Activated B cell treated with CpG ODN at 0.5 μM for 24 hours (primary cell): ENCODE data around the gene MEMO1. TPM values are rescaled to one million over a fixed set of nuclear protein-coding genes. Genes with fewer than 3 reads are reported as not detected.
"Not testable (repeated sequence)": the region's sequence is repeated elsewhere in the genome, so short reads cannot be mapped to it uniquely, and the experiment has no call there.

Experiments used
- ATAC-seq: fragments of 200-7000 bp; cut with Tn5 transposase; one replicate; pipeline ENCODE4 v1.10.0; 2021; ENCODE audit warnings: low read depth, mild to moderate bottlenecking, moderate library complexity
- CTCF ChIA-PET: fragments of 350-600 bp; sonication (Branson Sonifier 250); formaldehyde crosslinking; loops from one replicate; lab custom pipeline; 2021; ENCODE audit warnings: antibody characterized with exemption; lab: Charles Lee
- POLR2A ChIA-PET: fragments of 350-600 bp; sonication (Branson Sonifier 250); formaldehyde crosslinking; loops from one replicate; lab custom pipeline; 2021; ENCODE audit warnings: antibody characterized with exemption; lab: Charles Lee
- DNase-seq: peaks from one replicate; pipeline ENCODE4 v3.0.0; 2022
- H3K27ac Mint-ChIP-seq: one replicate; pipeline ENCODE4 v1.8.0; 2020; ENCODE audit warnings: mixed read lengths
- H3K27me3 Mint-ChIP-seq: one replicate; pipeline ENCODE4 v1.8.0; 2021; ENCODE audit warnings: mixed read lengths
- H3K36me3 Mint-ChIP-seq: one replicate; pipeline ENCODE4 v1.8.0; 2021; ENCODE audit warnings: low read depth, mixed read lengths
- H3K4me1 Mint-ChIP-seq: one replicate; pipeline ENCODE4 v1.8.0; 2021; ENCODE audit warnings: mixed read lengths
- H3K4me3 Mint-ChIP-seq: one replicate; pipeline ENCODE4 v1.8.0; 2020; ENCODE audit warnings: mild to moderate bottlenecking, mixed read lengths
- H3K9me3 Mint-ChIP-seq: one replicate; pipeline ENCODE4 v1.8.0; 2020; ENCODE audit warnings: mixed read lengths
- CTCF ChIP-seq: fragments of 200-600 bp; IDR thresholded peaks from one replicate; pipeline ENCODE4 v1.8.0; 2022; ENCODE audit warnings: antibody characterized with exemption, mild to moderate bottlenecking
- intact Hi-C: fragments of 100-400 bp; cut with micrococcal nuclease; formaldehyde crosslinking; loops from one replicate; pipeline ENCODE4 v1.15.1; 2024
- total RNA-seq: library from RNA; stranded (reverse); gene quantifications from 2 replicates; pipeline ENCODE4 v1.2.3, GENCODE V29; 2022

MEMO1 gene
- total RNA-seq, 1 donor from 2014 or later = 71.6 TPM

GRCh38 chr2:31967790-31968189 lies 43.0 kb downstream of the MEMO1 start:
- no peak for TF ChIP-seq CTCF
- H3K4me1 Mint-ChIP-seq = peaks cover 29% of the 10 kb centered on the region
- peaks cover 17% of the 10 kb centered on the region for H3K36me3 Mint-ChIP-seq
- ChIA-PET CTCF (no interaction called here), POLR2A (no interaction called here)
- no peak for DNase-seq
- H3K27ac Mint-ChIP-seq = no peak overlapping the region
- no peak for ATAC-seq
- H3K27me3 Mint-ChIP-seq = no peaks in the 10 kb centered on the region
- intact Hi-C loops = no loop called here
- H3K4me3 Mint-ChIP-seq = no peak overlapping the region
- no peaks in the 10 kb centered on the region for H3K9me3 Mint-ChIP-seq

GRCh38 chr2:31966402-31966801 lies 44.4 kb downstream of the MEMO1 start:
- peaks cover 16% of the 10 kb centered on the region for H3K36me3 Mint-ChIP-seq
- H3K27ac Mint-ChIP-seq, intact Hi-C loops, ATAC-seq, DNase-seq, H3K4me3 Mint-ChIP-seq, H3K9me3 Mint-ChIP-seq, CTCF ChIA-PET, H3K27me3 Mint-ChIP-seq: not testable (repeated sequence)
- H3K4me1 Mint-ChIP-seq = peaks cover 29% of the 10 kb centered on the region
- POLR2A ChIA-PET = interaction anchor here (0.9 kb wide), 1 partner anchor 9 kb away, joined by 3 read pairs; no protein-coding TSS in a partner anchor

GRCh38 chr2:31965094-31965493 lies 45.7 kb downstream of the MEMO1 start:
- peaks cover 33% of the 10 kb centered on the region for H3K4me1 Mint-ChIP-seq
- H3K36me3 Mint-ChIP-seq = peaks cover 16% of the 10 kb centered on the region
- no peaks in the 10 kb centered on the region for H3K9me3 Mint-ChIP-seq
- CTCF ChIA-PET = no interaction called here
- no peaks in the 10 kb centered on the region for H3K27me3 Mint-ChIP-seq
- no peak for TF ChIP-seq CTCF
- intact Hi-C loops = no loop called here
- POLR2A ChIA-PET = no interaction called here
- no peak overlapping the region for H3K4me3 Mint-ChIP-seq
- no peak for DNase-seq
- no peak overlapping the region for H3K27ac Mint-ChIP-seq
- no peak for ATAC-seq

- no peak overlapping the region for H3K4me3 Mint-ChIP-seq
- no peaks in the 10 kb centered on the region for H3K9me3 Mint-ChIP-seq
- ChIA-PET CTCF (no interaction called here), POLR2A (no interaction called here)
- ATAC-seq (no peak), DNase-seq (no peak)
- peaks cover 50% of the 10 kb centered on the region for H3K4me1 Mint-ChIP-seq
- intact Hi-C loops = no loop called here
- H3K27me3 Mint-ChIP-seq = no peaks in the 10 kb centered on the region
- no peak for TF ChIP-seq CTCF
- H3K27ac Mint-ChIP-seq = no peak overlapping the region
- peaks cover 16% of the 10 kb centered on the region for H3K36me3 Mint-ChIP-seq
Measured at GRCh38 chr2:31962757-31963361, 47.9 kb downstream of the MEMO1 start.

- CTCF ChIA-PET = no interaction called here
- DNase-seq = no peak
- POLR2A ChIA-PET = interaction anchor here (1.0 to 1.3 kb wide), 2 partner anchors 8 to 106 kb away, joined by 3 to 4 read pairs; no protein-coding TSS in a partner anchor
Measured at GRCh38 chr2:31958140-31958717, 52.6 kb downstream of the MEMO1 start.

More at GRCh38 chr2:31958140-31958717, 52.6 kb downstream of the MEMO1 start:
- Mint-ChIP-seq H3K9me3 (no peaks in the 10 kb centered on the region), H3K27me3 (no peaks in the 10 kb centered on the region), H3K4me3 (no peak overlapping the region), H3K27ac (peak overlapping the region; percentile 65), H3K4me1 (peaks cover 64% of the 10 kb centered on the region), H3K36me3 (peaks cover 21% of the 10 kb centered on the region)
- TF ChIP-seq CTCF = no peak
- intact Hi-C loops = loop anchor here (2.0 to 5.0 kb wide), 2 partner anchors 23 to 34 kb away; no protein-coding TSS in a partner anchor
- ATAC-seq = no peak
